Measurements from ENCODE around the gene KRTAP12-4. TPM values are rescaled to one million over a fixed set of nuclear protein-coding genes. Genes with fewer than 3 reads are reported as not detected.

Gene KRTAP12-4
- total and polyA plus RNA-seq, 2 experiments from 2014 or later: not detected

DNA sequence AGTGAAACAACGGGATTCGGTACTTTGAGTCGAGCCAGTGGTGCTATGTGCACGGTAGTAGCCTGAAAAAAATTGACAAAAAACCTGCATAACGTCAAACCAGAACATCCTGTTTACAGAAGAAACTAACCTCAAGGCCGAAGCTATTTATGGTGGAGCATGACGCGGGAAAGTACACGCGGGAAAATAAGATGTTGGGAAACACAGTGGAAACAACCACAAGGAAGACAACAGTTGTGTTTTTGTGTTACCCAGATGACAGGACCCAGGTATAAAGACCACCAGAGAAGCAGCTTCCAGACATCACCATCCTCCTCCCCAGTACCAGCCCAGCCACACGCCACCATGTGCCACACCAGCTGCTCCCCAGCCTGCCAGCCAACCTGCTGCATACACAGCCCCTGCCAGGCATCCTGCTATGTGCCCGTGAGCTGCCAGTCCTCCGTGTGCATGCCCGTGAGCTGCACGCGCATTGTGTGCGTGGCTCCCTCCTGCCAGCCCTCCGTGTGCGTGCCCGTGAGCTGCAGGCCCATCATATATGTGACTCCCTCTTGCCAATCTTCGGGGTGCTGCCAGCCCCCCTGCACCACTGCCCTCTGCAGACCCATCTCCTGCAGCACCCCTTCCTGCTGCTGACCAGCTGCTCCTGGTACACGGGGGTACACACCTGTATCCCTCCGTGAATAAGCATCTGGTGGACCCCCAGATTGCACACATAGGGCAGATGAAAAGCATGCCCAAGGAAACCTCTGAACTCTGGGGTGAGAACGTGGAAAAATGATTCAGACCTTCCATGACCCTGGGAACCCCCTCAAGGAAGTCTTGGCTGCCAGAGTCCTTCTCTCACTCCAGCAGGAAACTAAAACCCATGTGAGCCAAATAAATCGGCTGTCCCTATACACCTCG, 3.4 kb upstream of the KRTAP12-4 start, which contains the start of gene KRTAP12-3:
Gene KRTAP12-3 (plus strand): TSS at position 298 of the 906 bp plus-strand sequence. CDS start 48 bp downstream, at position 346.
- no peak within 1 kb of the TSS for H3K27ac ChIP-seq
- H4K20me1 ChIP-seq (ENCODE audit: insufficient read depth): no peaks in the 10 kb centered on the region
- WGBS, 2 experiments (ENCODE audit: low coverage in 1 of 2, low lambda C conversion rate in 2 of 2, missing lambda C conversion rate in 2 of 2): 46 to 47% methylated on average over 26 of the region's 26 CpGs
- in situ Hi-C loops (cut with MboI): no loop called here
- no peak within 1 kb of the TSS for H2AFZ ChIP-seq
- H3K9me3 ChIP-seq (ENCODE audit: low read depth): no peaks in the 10 kb centered on the region
- H3K4me3 ChIP-seq: no peak within 1 kb of the TSS
- H3K36me3 ChIP-seq (ENCODE audit: low read depth): no peaks in the 10 kb centered on the region
- no peaks in the 10 kb centered on the region for H3F3A ChIP-seq (ENCODE audit: insufficient read depth)
- peaks cover 11% of the 10 kb centered on the region for H3K27me3 ChIP-seq (replicated peaks; ENCODE audit: insufficient read depth)
- no peaks in the 10 kb centered on the region for H3K9me2 ChIP-seq (ENCODE audit: insufficient read depth)
- TF ChIP-seq EZH2 (IDR thresholded peaks at IDR 0.05; ENCODE audit: insufficient read depth, poor library complexity, severe bottlenecking) (no peak), EZH2phosphoT487 (IDR thresholded peaks at IDR 0.05; ENCODE audit: insufficient read depth, low read depth) (no peak)
- H3K79me2 ChIP-seq (ENCODE audit: insufficient read depth): no peaks in the 10 kb centered on the region
- H3K9ac ChIP-seq: no peak within 1 kb of the TSS
- no peak within 1 kb of the TSS for H3K4me2 ChIP-seq (ENCODE audit: unreplicated experiment)
- H3K4me1 ChIP-seq (ENCODE audit: insufficient read depth): no peaks in the 10 kb centered on the region
- DNase-seq: no peak

DNA sequence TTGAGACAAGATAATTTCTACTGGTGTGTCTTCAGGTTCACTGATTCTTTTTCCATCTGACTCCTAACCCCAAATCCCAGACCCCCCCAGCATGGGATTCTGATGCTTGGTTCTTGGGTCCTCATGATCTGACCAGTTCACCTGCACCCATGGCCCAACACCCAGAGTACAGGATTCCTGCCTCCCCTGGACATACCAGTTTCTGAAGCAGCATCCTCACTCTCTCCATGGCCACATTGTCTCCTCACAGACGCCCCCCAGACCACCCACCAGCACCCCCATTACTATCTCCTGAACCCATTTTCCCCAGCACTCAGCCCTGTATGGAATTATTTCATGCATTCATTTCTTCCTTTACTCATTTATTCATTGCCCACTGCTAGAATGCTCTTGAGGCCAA, 2.4 kb upstream of the KRTAP12-4 start:
- H3K36me3 ChIP-seq (ENCODE audit: low read depth): no peaks in the 10 kb centered on the region
- H3K4me3 ChIP-seq: no peak overlapping the region
- H3K9me3 ChIP-seq (ENCODE audit: low read depth): no peaks in the 10 kb centered on the region
- no peaks in the 10 kb centered on the region for H3K79me2 ChIP-seq (ENCODE audit: insufficient read depth)
- in situ Hi-C loops (cut with MboI): no loop called here
- H3F3A ChIP-seq (ENCODE audit: insufficient read depth): no peaks in the 10 kb centered on the region
- H2AFZ ChIP-seq: no peak overlapping the region
- peaks cover 14% of the 10 kb centered on the region for H3K27me3 ChIP-seq (replicated peaks; ENCODE audit: insufficient read depth)
- no peak overlapping the region for H3K4me2 ChIP-seq (ENCODE audit: unreplicated experiment)
- 0 to 6% methylated on average over 1 of the region's 1 CpG for WGBS, 2 experiments (ENCODE audit: low coverage in 1 of 2, low lambda C conversion rate in 2 of 2, missing lambda C conversion rate in 2 of 2)
- H4K20me1 ChIP-seq (ENCODE audit: insufficient read depth): no peaks in the 10 kb centered on the region
- H3K9me2 ChIP-seq (ENCODE audit: insufficient read depth): no peaks in the 10 kb centered on the region
- H3K4me1 ChIP-seq (ENCODE audit: insufficient read depth): no peaks in the 10 kb centered on the region
- no peak for TF ChIP-seq EZH2 (IDR thresholded peaks at IDR 0.05; ENCODE audit: insufficient read depth, poor library complexity, severe bottlenecking)
- TF ChIP-seq EZH2phosphoT487 (IDR thresholded peaks at IDR 0.05; ENCODE audit: insufficient read depth, low read depth): no peak
- no peak for DNase-seq
- H3K9ac ChIP-seq: no peak overlapping the region
- no peak overlapping the region for H3K27ac ChIP-seq

- H3K4me1 ChIP-seq (ENCODE audit: insufficient read depth): no peaks in the 10 kb centered on the region
- no peaks in the 10 kb centered on the region for H3K9me3 ChIP-seq (ENCODE audit: low read depth)
- H3K9ac ChIP-seq: no peak overlapping the region
- H3K9me2 ChIP-seq (ENCODE audit: insufficient read depth): no peaks in the 10 kb centered on the region
- no peak overlapping the region for H3K4me3 ChIP-seq
- in situ Hi-C loops (cut with MboI): no loop called here
- no peak overlapping the region for H3K4me2 ChIP-seq (ENCODE audit: unreplicated experiment)
- H3K36me3 ChIP-seq (ENCODE audit: low read depth): no peaks in the 10 kb centered on the region
- no peaks in the 10 kb centered on the region for H3K79me2 ChIP-seq (ENCODE audit: insufficient read depth)
- H4K20me1 ChIP-seq (ENCODE audit: insufficient read depth): no peaks in the 10 kb centered on the region
- no peak overlapping the region for H3K27ac ChIP-seq
- H2AFZ ChIP-seq: no peak overlapping the region
- no peaks in the 10 kb centered on the region for H3F3A ChIP-seq (ENCODE audit: insufficient read depth)
- TF ChIP-seq EZH2 (IDR thresholded peaks at IDR 0.05; ENCODE audit: insufficient read depth, poor library complexity, severe bottlenecking) (no peak), EZH2phosphoT487 (IDR thresholded peaks at IDR 0.05; ENCODE audit: insufficient read depth, low read depth) (no peak)
- 32% methylated on average over 16 to 17 of the region's 17 CpGs for WGBS, 2 experiments (ENCODE audit: low coverage in 1 of 2, low lambda C conversion rate in 2 of 2, missing lambda C conversion rate in 2 of 2)
- peaks cover 14% of the 10 kb centered on the region; the same call in 1 of the 2 replicates for H3K27me3 ChIP-seq (replicated peaks; ENCODE audit: insufficient read depth)
- DNase-seq: no peak
Observed at GRCh38 chr21:44653656-44654575, 543 bp downstream of the KRTAP12-4 start.

DNA sequence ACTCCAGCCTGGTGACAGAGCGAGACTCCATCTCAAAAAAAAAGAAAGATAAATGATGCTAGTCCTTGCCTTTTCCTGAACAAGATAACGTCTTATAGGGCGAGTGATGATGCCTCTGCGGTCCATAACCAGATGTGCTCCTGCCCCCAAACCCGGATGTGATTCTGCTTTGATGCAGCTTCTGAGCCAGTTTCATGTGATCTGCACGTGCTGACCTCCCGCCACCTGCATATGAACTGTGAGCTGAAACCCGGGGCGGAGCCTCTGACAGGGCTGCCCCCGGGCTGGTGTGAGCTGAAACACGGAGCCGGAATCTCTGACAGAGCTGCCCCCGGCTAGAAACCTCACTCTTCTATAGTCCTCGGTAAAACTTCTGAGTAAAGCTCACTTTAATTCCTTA, 1.3 kb downstream of the KRTAP12-4 start:
- Histone ChIP-seq H2AFZ (no peak overlapping the region), H4K20me1 (ENCODE audit: insufficient read depth) (no peaks in the 10 kb centered on the region), H3K4me2 (ENCODE audit: unreplicated experiment) (no peak overlapping the region), H3K9me3 (ENCODE audit: low read depth) (no peaks in the 10 kb centered on the region), H3K27me3 (replicated peaks; ENCODE audit: insufficient read depth) (peaks cover 14% of the 10 kb centered on the region; the same call in 1 of the 2 replicates), H3F3A (ENCODE audit: insufficient read depth) (no peaks in the 10 kb centered on the region), H3K9me2 (ENCODE audit: insufficient read depth) (no peaks in the 10 kb centered on the region), H3K36me3 (ENCODE audit: low read depth) (no peaks in the 10 kb centered on the region), H3K79me2 (ENCODE audit: insufficient read depth) (no peaks in the 10 kb centered on the region), H3K9ac (no peak overlapping the region), H3K27ac (no peak overlapping the region), H3K4me1 (ENCODE audit: insufficient read depth) (no peaks in the 10 kb centered on the region), H3K4me3 (no peak overlapping the region)
- 7 to 13% methylated on average over 13 to 14 of the region's 14 CpGs for WGBS, 2 experiments (ENCODE audit: low coverage in 1 of 2, low lambda C conversion rate in 2 of 2, missing lambda C conversion rate in 2 of 2)
- TF ChIP-seq EZH2 (IDR thresholded peaks at IDR 0.05; ENCODE audit: insufficient read depth, poor library complexity, severe bottlenecking): no peak
- in situ Hi-C loops (cut with MboI): no loop called here
- no peak for DNase-seq
